ENCODE measurements around the gene PNCK.

GRCh38 chrX:153637121-153638040, 36.2 kb downstream of the PNCK start:
- TF ChIP-seq RBFOX2 (IDR thresholded peaks at IDR 0.05; ENCODE audit: low read depth, low read length), result no peak
- TF ChIP-seq EP300 (IDR thresholded peaks at IDR 0.05; ENCODE audit: low read depth in 2 of 2, low read length in 2 of 2), result no peak
- no peak for TF ChIP-seq EP300 (CRISPR knock-in tag; IDR thresholded peaks at IDR 0.05; ENCODE audit: borderline replicate concordance)
- TF ChIP-seq ZFP41 (CRISPR knock-in tag; IDR thresholded peaks at IDR 0.05; ENCODE audit: borderline replicate concordance), result no peak
- TF ChIP-seq ZHX1 (CRISPR knock-in tag; IDR thresholded peaks at IDR 0.05; ENCODE audit: low read depth), result no peak
- no peak for TF ChIP-seq RFX5 (IDR thresholded peaks at IDR 0.05; ENCODE audit: low read depth, low read length)
- TF ChIP-seq IRF1 (CRISPR knock-in tag; IDR thresholded peaks at IDR 0.05; ENCODE audit: low read depth), result no peak
- TF ChIP-seq CTCF (CRISPR knock-in tag; IDR thresholded peaks at IDR 0.05), result no peak
- TF ChIP-seq POLR2A (IDR thresholded peaks at IDR 0.05; ENCODE audit: insufficient read depth in 1 of 2, low read depth in 2 of 2, low read length in 2 of 2), result no peak
- no peak for TF ChIP-seq HMGXB4 (CRISPR knock-in tag; IDR thresholded peaks at IDR 0.05; ENCODE audit: borderline replicate concordance in 1 of 2, low read depth in 1 of 2)
- TF ChIP-seq ZNF407 (CRISPR knock-in tag; IDR thresholded peaks at IDR 0.05; ENCODE audit: not compliant biosample characterization), result no peak
- TF ChIP-seq SIX4 (CRISPR knock-in tag; IDR thresholded peaks at IDR 0.05), result no peak
- no peak for TF ChIP-seq E2F1 (CRISPR knock-in tag; IDR thresholded peaks at IDR 0.05)

All from HepG2 (cell line).